Stomach (tissue), 9 donors: ENCODE data around the gene GPR68. TPM values are rescaled to one million over a fixed set of nuclear protein-coding genes. Genes with fewer than 3 reads are reported as not detected.
A peak's percentile ranks its signal among the peaks of the same experiment; 100 is the strongest.
"Not testable (repeated sequence)": the region's sequence is repeated elsewhere in the genome, so short reads cannot be mapped to it uniquely, and the experiment has no call there.

Experiments
- DNase-seq, 2 donors: peaks; one replicate each; pipeline versions ENCODE4 v3.0.0 to v3.0.0-alpha.2; 2013 to 2019
- H3K27ac ChIP-seq, 5 donors: fragments of 200-600 bp in 4 of 5; sonication (generic) in 4 of 5; one replicate each; pipeline ENCODE4 v1.5.1; 2013 to 2019; ENCODE audit warnings: mild to moderate bottlenecking in 1 of 5, moderate library complexity in 1 of 5
- H3K27me3 ChIP-seq, 3 donors: fragments of 200-600 bp; sonication (generic); one replicate each; pipeline ENCODE4 v1.5.1; 2017 to 2019; ENCODE audit warnings: mixed run types in 1 of 3
- H3K36me3 ChIP-seq, 4 donors: fragments of 200-600 bp; sonication (generic); 1 replicate in 3 of 4; 2 replicates in 1 of 4; pipeline ENCODE4 v1.5.1; 2016 to 2019
- H3K4me1 ChIP-seq, 4 donors: fragments of 200-600 bp; sonication (generic); one replicate each; pipeline ENCODE4 v1.5.1; 2016 to 2019
- H3K4me3 ChIP-seq, 4 donors: fragments of 200-600 bp; sonication (generic) in 3 of 4; one replicate each; pipeline ENCODE4 v1.5.1; 2016 to 2019; ENCODE audit warnings: mild to moderate bottlenecking in 1 of 4
- H3K9me3 ChIP-seq, 4 donors: fragments of 200-600 bp; sonication (generic); one replicate each; pipeline ENCODE4 v1.5.1; 2016 to 2019
- CTCF ChIP-seq, 7 experiments: fragments of 450-650 bp in 4 of 7; fragments of 200-600 bp in 3 of 7; sonication (generic) in 3 of 7; IDR thresholded peaks; one replicate each; pipeline ENCODE4 v1.5.1; 2016 to 2019; ENCODE audit warnings: antibody characterized with exemption in 7 of 7, control low read depth in 2 of 7, mild to moderate bottlenecking in 1 of 7
- EP300 ChIP-seq: sonication (generic); formaldehyde crosslinking; IDR thresholded peaks from one replicate; pipeline ENCODE4 v1.6.1; 2017; ENCODE audit warnings: antibody characterized with exemption
- POLR2A ChIP-seq, 4 donors: fragments of 450-650 bp; IDR thresholded peaks; one replicate each; pipeline ENCODE4 v1.6.1; 2016; ENCODE audit warnings: antibody characterized with exemption in 4 of 4, control low read depth in 2 of 4, mild to moderate bottlenecking in 1 of 4, moderate library complexity in 1 of 4
- POLR2AphosphoS5 ChIP-seq, 3 donors: sonication (generic); formaldehyde crosslinking; IDR thresholded peaks; one replicate each; pipeline ENCODE4 v1.6.1; 2016; ENCODE audit warnings: antibody characterized with exemption in 3 of 3
- WGBS, 5 donors: extraction: QIAGEN DNeasy Blood & Tissue Kit in 3 of 5; methylation state at CpG; one replicate each; pipeline versions ENCODE4 v1.1.5 to v1.1.7; 2013 to 2018; 5-methylcytosine and 5-hydroxymethylcytosine counted together
- intact Hi-C: fragments of 100-400 bp; cut with DNase I; formaldehyde crosslinking; loops from one replicate; pipeline ENCODE4 v1.15.1; 2023; ENCODE audit warnings: low total_unique reads
- polyA plus RNA-seq, 3 donors: library from polyadenylated mRNA; stranded (reverse); fragments of 200-250 nt; gene quantifications; one replicate each; pipeline ENCODE4 v1.2.3, GENCODE V29; 2013
- total RNA-seq, 5 donors: library from RNA; depleted of rRNA; stranded (reverse); fragments of >200 nt; gene quantifications; one replicate each; pipeline versions ENCODE4 v1.1.0 to v1.2.3, GENCODE V29; 2014 to 2016
- donor health status: healthy with polysubstance abuse.
- donor health status: Bipolar disorder and iron deficiency.
- donor health status: healthy.

Gene GPR68
- total and polyA plus RNA-seq, 8 donors: 1.9 to 19.3 (median 9.0) TPM; not detected in 2

GRCh38 chr14:91270188-91270587 lies 25.7 kb upstream of the GPR68 start:
- Histone ChIP-seq H3K4me3 (no peak overlapping the region), H3K4me1 (peaks cover 4 to 21% (median 18%) of the 10 kb centered on the region in 4 donors), H3K9me3 (no peaks in the 10 kb centered on the region), H3K36me3 (peaks cover 0 to 39% (median 34%) of the 10 kb centered on the region in 4 donors), H3K27me3 (no peaks in the 10 kb centered on the region), H3K27ac (peak overlapping the region in 2 of 5 donors; percentile 44 to 67)
- no peak for TF ChIP-seq POLR2A (IDR thresholded peaks at IDR 0.05)
- TF ChIP-seq EP300: no peak
- TF ChIP-seq CTCF (IDR thresholded peaks at IDR 0.05): no peak
- TF ChIP-seq POLR2AphosphoS5 (IDR thresholded peaks at IDR 0.05): no peak
- WGBS, 5 donors: 94 to 98% (median 95%) methylated on average over 6 of the region's 6 CpGs
- no peak for DNase-seq
- intact Hi-C loops: no loop called here

GRCh38 chr14:91269076-91269991 lies 24.8 kb upstream of the GPR68 start:
- H3K4me3 ChIP-seq: peak overlapping the region in 2 of 4 donors; percentile 3 to 6
- H3K27me3 ChIP-seq: peaks cover 0 to 6% (median 0%) of the 10 kb centered on the region in 3 donors
- H3K4me1 ChIP-seq: peaks cover 12 to 30% (median 25%) of the 10 kb centered on the region in 4 donors
- TF ChIP-seq POLR2A (IDR thresholded peaks at IDR 0.05): no peak
- TF ChIP-seq CTCF (IDR thresholded peaks at IDR 0.05): no peak
- no peak for TF ChIP-seq EP300
- TF ChIP-seq POLR2AphosphoS5 (IDR thresholded peaks at IDR 0.05): no peak
- intact Hi-C loops: no loop called here
- WGBS, 5 donors: 34 to 62% (median 47%) methylated on average over 23 to 24 of the region's 24 CpGs
- peak in 1 of 2 donors; percentile 46 for DNase-seq
- no peaks in the 10 kb centered on the region for H3K9me3 ChIP-seq
- peaks cover 0 to 31% (median 29%) of the 10 kb centered on the region in 4 donors for H3K36me3 ChIP-seq
- H3K27ac ChIP-seq: peak overlapping the region in 4 of 5 donors; percentile 30 to 67 (median 50)

- H3K27ac ChIP-seq: no peak overlapping the region
- TF ChIP-seq EP300 (no peak), POLR2A (IDR thresholded peaks at IDR 0.05) (no peak), POLR2AphosphoS5 (IDR thresholded peaks at IDR 0.05) (no peak), CTCF (IDR thresholded peaks at IDR 0.05) (no peak)
- no peak for DNase-seq
- H3K9me3 ChIP-seq: no peaks in the 10 kb centered on the region
- H3K4me1 ChIP-seq: peaks cover 21 to 42% (median 32%) of the 10 kb centered on the region in 4 donors
- H3K36me3 ChIP-seq: peaks cover 0 to 17% (median 16%) of the 10 kb centered on the region in 4 donors
- 92 to 97% (median 94%) methylated on average over 7 of the region's 7 CpGs for WGBS, 5 donors
- H3K4me3 ChIP-seq: no peak overlapping the region
- H3K27me3 ChIP-seq: peaks cover 0 to 7% (median 0%) of the 10 kb centered on the region in 3 donors
- intact Hi-C loops: no loop called here
Observed at GRCh38 chr14:91267965-91268437, 23.5 kb upstream of the GPR68 start.

- H3K4me3 ChIP-seq, H3K36me3 ChIP-seq, H3K9me3 ChIP-seq, H3K27ac ChIP-seq, intact Hi-C loops, H3K27me3 ChIP-seq, DNase-seq: not testable (repeated sequence)
- WGBS, 5 donors: 93 to 97% (median 96%) methylated on average over 15 of the region's 15 CpGs
- peaks cover 21 to 42% (median 32%) of the 10 kb centered on the region in 4 donors for H3K4me1 ChIP-seq
Observed at GRCh38 chr14:91266276-91266675, 21.8 kb upstream of the GPR68 start.
